Ureter (tissue), 1 donor: ENCODE measurements around the gene CHCHD3. TPM values are rescaled to one million over a fixed set of nuclear protein-coding genes. Genes with fewer than 3 reads are reported as not detected.

Source experiments
- DNase-seq: peaks from one replicate; pipeline ENCODE4 v3.0.0-alpha.2; 2020; ENCODE audit warnings: low spot score
- total RNA-seq: library from RNA; stranded (reverse); gene quantifications from one replicate; pipeline ENCODE4 v1.2.4, GENCODE V29; 2023
- donor health status: DM: yes; HTN: yes; CAD: no.

Gene CHCHD3
- total RNA-seq, 1 donor from 2014 or later, result 48.9 TPM

GRCh38 chr7:132745510-132745909 is 336.4 kb downstream of the CHCHD3 start:
- DNase-seq, result no peak

- DNase-seq, result no peak
Observed at GRCh38 chr7:132743974-132744373, 337.9 kb downstream of the CHCHD3 start.

GRCh38 chr7:132742189-132742612 is 339.7 kb downstream of the CHCHD3 start:
- DNase-seq, result no peak

GRCh38 chr7:132740176-132740575 is 341.7 kb downstream of the CHCHD3 start:
- DNase-seq, result no peak

GRCh38 chr7:132739271-132739955 is 342.5 kb downstream of the CHCHD3 start:
- DNase-seq, result no peak

GRCh38 chr7:132738254-132738653 is 343.6 kb downstream of the CHCHD3 start:
- DNase-seq, result no peak

- no peak for DNase-seq
Observed at GRCh38 chr7:132735476-132735875, 346.4 kb downstream of the CHCHD3 start.

Other genes starting within 250 kb of the CHCHD3 start
- gene EXOC4, start 171.0 kb upstream of the CHCHD3 start, total RNA-seq, result 145 TPM